Stimulated activated CD8-positive, alpha-beta memory T cell treated with anti-CD3 and anti-CD28 coated beads, Interleukin-2, amount 100 ng/mL, for 48 hours (primary cell): ENCODE results near the gene TBC1D22A.

Experiments
- DNase-seq, 2 donors: peaks; one replicate each; pipeline ENCODE4 v3.0.0-alpha.2; 2020; ENCODE audit warnings: low read depth in 2 of 2

Gene TBC1D22A

DNA sequence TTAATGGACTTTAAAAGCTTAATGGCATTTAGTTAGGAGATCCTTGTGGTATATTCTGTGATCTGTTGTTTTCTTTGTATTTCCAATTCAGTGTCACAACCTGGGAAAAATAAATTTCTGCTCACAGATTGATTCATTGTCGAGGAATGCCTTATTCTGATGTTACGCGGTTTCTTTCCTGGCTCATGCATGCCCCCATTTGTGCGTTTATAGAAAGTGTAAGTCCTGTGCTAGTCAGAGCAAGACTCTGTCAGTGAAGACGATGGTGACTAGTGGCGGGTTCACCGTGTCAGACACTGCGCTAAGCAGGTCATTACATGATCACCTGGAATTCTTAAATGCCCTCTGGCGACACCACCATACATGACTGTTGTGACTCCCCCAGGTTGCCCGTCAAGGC is 169.4 kb downstream of the TBC1D22A start:
- DNase-seq, result no peak

DNA sequence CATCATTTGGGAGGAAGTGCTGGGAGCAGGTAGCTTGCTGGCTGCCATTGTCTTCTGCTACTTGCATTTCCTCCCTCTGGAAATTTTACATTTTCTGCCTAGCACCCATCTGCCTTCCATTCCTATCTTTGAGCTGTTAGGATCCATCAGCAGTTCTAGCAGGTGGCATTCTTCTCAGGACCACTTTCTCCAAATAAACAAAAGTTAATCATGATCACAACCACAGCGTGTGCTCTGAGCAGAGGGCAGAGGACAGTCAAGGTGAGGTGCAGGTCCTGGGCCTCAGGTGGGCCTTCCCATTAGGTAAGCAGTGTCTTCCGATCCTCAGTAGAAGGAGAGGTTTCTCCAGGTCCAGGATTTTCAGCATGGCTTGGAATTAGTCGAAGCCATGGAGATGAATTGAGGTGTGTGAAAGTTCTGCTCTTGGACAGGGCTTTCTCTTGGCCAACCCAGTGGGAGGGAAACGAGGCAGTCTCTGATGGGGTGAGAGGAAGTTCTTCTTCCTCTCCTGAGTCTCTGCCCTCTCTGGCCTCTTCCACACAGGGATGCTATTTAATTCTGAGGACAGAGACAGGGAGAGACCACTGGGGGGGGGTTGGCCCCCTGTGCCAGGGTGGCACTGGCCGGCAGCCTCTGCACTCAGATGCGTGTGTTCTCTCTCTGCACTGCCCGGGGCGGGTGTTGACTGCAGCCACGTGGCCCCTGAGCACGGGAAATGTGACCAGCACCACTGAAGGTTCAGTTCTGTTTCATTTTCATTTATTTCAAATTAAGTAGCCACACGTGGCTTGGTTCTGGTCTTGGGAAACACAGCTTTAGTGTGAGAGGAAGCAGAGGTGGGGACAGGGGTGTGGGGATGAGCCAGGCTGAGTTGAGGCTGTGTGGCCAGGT is 170.8 kb downstream of the TBC1D22A start:
- no peak for DNase-seq

DNA sequence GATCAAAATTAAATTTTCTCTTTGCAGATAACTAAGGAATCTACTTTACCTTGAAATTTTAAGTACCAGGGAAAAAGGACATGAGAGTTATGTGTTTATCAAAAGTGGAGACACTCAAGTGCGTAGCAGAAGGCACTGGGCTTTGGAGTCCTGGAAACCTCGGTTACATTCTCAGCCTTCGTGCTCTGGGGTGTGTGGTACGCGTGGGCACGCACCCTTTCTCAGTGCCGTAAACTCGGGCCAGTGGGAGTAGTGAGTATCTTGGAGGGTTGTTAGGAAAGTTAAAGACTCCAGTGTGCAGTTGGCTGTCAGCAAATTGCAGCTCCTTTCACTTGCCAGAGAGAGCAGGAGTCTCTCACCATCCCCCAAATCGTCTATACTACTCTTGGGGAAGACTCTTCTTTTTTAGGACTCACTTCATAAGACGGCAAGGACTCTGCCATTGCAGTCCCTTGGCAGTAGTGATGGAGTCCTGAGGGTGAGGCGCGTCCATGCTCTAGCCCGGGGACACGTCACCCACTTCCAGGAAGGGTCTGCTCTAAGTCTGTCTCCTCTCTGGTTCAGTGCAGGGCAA is 171.8 kb downstream of the TBC1D22A start:
- DNase-seq, result no peak

DNA sequence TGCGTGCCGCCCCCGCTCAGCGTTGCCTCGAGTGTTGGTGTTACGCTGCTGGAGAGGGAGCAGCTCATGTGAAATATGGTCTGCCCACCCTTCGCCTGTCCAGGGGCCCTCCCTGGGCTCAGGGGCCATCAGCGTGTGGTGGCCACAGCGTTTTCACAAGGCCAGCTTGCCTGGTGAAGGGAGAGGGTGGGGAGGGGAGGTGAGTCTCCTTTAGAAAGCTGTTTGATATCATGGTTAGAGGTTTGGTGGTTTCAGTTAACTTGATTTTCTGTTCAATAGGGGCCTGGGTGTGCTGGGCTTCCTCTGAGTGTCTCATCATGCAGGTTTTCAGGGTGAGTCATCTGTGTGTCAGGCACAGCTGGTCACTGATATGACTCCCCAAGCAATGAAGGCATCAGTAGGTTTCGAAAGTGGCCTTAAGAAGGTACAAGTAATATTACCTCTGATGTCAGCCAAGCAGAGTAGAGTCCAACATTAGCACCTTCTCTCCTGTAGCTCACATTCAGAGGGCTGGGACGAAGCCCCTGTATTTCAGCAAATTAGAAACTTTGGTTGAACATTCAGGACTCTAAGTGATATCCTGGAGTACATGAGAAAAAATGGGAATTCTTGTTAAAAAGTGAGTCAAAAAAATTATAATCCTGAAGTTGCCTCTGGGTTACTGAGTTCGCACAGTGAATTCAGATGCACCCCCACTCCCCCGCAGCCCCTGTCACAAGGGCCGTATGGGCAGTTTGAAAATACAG is 172.5 kb downstream of the TBC1D22A start:
- peak; percentile 6 to 11 for DNase-seq

DNA sequence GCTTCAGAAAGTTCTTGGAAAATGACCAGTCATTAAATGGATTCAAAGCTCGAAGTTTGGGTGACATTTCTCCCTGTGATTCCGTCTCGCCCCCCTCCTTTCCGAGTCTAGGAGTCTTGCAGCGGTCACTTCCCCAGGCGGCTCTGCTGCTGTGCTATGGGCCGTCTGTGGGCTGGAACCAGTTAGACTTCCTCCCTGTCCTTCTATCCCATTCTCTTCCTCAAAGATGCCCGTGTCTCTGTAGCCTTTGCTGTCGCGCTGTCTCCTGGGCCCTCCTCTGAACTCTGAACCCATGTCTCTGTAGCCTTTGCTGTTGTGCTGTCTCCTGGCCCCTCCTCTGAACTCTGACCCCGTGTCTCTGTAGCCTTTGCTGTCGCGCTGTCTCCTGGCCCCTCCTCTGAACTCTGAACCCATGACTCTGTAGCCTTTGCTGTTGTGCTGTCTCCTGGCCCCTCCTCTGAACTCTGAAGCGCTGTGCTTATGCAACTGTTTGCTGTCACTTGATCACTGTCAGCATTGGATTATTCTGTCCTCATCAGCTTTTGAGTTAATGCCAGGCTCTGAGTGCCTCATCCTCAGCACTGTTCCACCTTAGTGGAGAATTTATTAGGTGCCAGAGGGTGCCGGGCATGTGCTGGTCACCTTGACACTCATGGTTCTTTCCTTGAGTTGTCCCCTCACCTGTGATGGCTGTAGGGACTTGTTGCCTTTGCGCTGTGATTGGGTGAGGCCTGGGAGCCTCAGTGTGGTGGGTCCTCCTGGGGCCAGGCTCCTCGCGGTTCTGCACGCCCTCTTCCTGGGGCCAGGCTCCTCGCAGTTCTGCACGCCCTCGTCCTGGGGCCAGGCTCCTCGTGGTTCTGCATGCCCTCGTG is 173.3 kb downstream of the TBC1D22A start:
- DNase-seq, result no peak

DNA sequence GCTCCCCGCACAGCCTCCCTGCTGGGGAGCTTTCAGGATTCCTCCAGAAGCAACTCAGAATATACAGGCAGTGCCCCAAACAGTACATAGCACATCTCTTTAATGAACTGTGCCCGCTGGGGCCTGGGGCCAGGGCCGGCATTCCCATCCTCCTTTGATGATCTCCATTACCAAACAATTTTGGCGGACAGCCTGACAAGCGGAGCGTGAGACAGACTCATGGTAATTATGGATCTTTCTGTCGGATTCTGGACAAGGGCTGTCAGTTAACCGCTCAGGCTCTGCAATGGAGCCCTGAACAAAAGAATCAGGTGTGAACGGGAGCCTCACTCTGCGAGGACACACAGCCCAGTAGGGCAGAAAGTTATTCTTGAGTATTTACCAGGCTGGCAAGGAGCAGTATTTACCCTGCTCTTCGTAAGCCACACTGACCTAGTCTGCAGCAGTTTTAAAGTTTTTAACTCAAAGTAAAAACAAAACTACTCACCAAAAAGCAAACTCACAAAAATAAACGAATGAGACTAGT is 174.0 kb downstream of the TBC1D22A start:
- no peak for DNase-seq

DNA sequence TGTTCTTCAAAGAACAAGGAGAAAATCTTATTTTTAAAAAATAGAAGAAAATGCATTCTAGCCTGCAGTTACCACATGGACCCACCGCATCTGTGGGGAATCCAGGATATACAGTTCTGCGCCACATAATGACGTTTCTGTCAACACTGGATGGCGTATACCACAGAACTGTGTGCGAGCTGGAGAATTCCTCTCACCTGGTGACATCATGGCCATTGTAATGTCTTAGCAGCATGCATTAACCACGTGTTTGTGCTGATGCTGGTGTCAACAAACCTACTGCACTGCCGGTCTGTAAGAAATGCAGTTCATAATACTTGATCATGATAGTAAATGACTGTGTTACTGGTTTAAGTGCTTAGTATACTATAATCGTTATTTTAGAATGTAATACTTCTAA is 174.7 kb downstream of the TBC1D22A start:
- no peak for DNase-seq

DNA sequence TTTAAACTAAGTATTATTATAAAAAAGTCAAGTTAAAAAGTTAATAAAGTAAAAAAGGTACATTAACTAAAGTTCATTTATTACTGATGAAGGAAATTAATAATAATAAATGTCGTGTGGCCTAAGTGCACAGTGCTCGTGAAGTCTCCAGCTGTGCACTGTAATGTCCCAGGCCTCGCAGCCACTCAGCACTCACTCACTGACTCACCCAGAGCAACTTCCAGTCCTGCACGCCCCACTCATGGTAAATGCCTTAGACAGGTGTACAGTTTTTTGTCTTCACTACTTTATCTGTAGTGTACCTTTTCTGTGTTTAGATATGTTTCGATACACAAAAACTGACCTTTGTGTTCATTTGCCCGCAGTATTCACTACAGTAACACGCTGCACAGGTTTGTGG is 175.5 kb downstream of the TBC1D22A start:
- no peak for DNase-seq

DNA sequence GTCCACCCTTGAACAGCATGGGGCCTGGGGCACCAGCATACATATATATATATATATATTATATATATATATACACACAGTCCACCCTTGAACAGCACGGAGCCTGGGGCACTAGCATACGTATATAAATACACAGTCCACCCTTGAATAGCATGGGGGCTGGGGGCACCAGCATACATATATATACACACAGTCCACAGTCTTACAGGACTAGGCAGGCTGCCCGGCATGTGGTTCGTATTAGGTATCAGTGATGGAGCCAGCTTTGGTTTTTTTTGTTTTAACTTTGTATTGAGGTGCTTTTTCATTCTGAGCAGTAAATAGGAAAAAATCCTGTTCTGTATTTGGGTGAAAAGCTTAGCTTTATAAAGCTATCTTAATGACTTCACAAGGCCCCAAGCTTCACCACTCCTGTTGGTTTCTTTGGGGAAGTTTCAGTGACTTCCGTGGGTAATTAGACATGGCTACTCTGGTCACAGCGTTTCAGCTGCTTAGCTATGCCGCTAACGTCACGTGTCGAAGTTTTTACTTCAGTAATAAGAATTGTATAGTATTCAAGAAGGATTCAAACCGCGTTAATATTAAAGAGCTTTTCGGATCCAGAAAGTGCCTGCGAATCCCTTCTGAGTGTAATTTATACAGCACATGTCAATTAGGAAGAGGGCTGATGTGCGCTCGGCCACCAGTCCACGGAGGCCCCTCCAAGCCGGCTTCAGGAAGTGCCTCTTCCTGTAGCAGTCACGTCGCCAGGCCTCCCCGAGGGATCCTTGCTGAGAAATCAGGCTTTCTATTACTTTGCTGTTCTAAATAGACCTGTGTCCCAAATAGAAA is 179.7 kb downstream of the TBC1D22A start:
- DNase-seq, result no peak

DNA sequence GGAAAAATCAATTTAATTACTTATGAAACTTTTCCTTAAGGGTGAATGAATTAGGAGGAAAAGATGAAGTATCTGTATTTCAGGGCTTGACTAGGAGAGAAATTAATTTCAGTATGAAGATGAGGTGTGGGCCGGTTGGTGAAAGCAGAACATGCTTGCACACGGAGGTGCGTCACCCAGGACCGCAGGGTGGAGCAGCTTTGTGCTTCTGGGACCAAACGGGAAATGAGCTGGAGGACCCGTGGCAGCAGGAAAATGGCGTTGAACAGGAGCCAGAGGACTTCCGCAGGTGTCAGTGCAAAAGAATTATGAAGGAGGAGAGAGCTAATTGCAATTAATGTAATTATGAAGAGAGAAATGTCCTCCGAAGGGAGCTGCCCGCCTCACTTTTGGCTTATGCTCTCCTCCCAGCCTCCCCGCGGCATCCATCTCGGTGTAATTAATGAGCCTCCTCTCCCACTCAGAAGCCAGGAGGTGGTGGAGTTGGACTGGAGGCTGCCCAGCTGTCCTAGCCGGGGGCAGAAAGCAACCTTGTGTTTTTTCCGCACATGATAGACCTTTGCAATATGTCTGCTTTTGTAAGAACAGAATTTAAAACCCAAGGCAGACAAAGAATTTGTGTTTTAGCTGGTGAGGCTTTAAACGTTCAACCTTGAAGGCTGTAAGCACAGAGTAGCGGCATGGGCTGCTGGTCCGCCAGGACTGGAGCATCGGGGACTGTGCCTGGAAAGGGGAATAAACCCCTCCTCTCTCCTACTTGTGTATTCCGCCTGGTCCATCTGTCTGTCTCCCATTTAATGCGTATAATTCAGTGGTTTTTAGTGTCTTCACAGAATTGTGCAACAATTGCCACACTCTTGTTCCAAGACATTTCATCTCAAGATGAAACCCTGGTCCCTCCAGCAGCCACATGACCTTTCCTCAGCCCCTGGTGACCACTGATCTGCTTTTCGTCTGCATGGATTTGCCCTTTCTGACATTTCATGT is 180.6 kb downstream of the TBC1D22A start:
- DNase-seq, result no peak

DNA sequence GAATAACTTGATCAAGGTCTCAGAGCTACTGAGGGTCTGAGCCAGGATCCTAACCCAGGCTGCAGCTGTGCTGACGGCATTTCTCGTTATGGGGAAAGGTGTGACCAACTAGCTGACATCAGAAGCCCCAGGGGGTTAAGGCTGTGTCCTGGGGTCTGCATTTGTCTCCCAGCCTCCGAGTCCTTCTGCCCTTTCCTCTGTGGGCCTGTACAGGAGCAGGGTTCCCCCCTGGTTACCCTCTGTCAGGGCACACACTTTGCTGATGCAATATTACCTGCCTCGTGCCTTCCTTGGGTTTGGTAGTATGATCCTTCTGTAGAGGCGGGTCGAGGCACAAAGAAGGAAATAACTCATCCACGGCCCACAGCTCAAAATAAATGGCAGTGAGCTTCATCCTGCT is 183.0 kb downstream of the TBC1D22A start:
- no peak for DNase-seq

DNA sequence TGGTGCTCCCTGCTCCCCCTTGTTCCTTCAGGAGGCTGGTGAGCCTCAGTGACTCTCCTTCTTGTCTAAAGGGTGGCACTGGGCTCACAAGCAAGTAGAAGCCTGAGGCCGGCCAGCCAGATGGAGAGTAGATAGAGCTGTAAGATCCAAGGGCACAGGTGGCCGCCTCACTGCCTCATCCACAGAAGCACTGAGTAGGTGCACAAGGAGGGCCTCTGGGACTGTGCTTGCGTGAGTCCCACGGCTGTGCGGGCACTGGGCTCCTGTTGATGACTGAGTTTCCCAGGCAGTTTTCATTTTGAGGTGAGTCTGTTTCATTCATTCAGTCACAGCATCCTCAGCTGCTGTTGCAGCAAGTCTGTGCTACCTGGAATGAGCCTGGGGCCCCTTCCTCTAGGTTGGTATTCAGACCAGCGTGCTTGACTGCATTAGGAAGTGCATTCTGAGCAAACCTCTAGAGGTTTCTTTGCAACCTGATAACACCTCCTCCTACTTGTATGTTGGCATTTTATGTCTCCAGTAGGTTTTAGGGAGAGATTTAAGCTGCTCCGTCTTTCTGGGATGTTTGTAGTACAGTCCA is 184.0 kb downstream of the TBC1D22A start:
- DNase-seq, result no peak

DNA sequence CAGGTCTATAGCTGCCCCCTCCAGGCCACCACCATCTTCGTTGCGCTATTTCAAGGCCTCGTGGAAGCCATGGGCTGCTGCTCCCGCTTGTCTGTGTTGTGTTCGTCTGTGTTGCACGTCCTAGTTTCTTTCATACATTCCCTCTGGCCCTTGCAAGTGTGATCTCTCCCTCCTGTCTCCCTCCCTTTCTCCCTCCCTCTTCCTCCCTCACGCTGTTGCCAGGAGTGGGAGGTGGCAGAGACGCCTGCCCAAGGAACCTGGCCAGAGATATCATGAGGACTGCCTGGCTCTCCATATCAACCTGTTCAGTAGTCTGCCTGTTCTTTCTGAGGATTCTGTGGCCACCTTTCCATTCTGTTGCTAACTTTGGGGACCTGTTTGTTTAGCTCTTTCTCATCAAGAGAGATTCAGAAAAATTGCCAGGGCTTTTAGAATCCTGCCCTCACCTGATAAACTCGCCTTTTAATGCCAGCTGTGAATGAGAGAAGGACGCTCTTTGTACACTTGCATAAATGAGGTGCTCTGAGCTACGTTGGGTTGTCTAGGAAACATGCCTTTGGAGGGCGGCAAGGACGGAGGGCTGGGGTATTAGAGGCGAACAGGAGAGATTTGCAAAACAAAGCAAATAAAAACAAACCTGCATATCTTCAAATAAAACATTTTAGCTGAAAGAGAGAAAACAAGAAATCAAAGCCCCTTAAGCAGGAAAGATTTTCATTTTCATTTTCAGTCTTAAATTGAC is 185.2 kb downstream of the TBC1D22A start:
- no peak for DNase-seq

DNA sequence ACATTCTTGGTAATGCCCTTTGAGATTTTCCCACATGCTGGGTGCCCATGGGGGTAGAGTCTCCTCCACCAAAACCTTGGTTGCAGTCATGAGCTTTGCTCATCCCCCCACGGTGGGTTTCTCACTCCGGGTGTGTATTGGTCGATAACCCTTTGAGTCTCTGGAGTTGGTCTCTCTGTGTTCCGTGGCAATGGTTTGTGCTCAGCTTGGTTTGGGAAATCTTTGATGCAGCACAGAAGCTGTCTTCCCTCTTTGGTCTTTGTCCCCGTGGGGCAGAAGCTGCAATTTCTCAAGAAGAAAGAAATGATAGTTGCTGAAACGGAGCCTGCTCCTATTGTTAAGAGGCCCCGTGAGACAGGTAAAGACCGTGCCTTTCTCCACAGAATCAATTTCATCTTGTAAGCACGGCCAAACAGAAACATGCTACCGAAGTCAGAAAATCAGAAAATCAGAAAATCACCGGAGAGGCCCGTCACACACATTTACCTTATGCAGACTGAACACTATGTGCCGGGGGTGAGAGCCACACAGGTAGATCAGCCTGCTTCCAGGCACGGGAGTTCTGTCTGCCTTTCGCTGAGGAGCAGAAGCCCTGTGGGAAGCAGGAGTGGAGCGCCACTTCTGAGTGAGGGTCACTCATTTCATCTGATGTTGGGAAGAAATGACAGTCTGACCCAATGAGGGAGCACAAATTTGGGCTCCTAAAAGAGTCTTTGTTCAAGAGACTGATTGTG is 186.1 kb downstream of the TBC1D22A start:
- DNase-seq, result no peak

DNA sequence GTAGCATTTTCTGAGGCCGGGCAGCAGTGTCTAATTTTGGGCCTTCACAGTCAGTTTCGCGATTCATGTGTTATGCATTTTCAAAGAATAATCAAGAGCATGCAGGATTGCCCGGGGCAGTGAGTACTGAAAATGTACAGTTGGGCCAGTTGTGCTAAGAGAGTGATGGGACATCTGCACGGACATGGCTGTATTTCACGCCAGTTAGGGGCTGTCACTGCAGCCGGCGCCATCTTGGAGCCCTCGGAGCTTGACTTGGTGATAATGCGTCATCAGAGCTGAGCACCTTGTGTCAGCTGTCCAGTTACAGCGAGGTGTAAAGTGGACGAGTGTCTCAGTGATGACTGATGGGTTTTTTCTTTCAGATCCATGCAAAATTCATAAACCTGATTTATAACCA is 188.9 kb downstream of the TBC1D22A start:
- no peak for DNase-seq

DNA sequence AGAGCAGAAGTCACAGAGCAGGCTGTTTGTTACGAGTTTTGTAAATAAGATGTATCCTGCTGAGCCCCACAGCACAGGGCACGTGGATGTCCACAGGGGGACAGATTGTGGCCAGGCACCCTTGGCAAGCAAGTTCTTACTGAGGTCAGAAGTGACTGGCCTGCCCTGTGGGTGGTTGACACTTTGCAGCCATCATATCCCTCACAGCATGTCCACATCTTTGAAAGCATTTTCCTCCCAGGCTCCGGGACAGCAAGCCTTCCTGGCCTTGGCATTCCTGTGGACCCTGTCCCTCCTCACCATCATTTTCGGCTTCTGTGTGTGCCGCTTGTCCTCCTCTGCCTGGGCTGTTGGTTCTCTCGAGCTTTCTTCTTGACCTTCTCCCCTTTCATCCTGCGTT is 189.5 kb downstream of the TBC1D22A start:
- no peak for DNase-seq

DNA sequence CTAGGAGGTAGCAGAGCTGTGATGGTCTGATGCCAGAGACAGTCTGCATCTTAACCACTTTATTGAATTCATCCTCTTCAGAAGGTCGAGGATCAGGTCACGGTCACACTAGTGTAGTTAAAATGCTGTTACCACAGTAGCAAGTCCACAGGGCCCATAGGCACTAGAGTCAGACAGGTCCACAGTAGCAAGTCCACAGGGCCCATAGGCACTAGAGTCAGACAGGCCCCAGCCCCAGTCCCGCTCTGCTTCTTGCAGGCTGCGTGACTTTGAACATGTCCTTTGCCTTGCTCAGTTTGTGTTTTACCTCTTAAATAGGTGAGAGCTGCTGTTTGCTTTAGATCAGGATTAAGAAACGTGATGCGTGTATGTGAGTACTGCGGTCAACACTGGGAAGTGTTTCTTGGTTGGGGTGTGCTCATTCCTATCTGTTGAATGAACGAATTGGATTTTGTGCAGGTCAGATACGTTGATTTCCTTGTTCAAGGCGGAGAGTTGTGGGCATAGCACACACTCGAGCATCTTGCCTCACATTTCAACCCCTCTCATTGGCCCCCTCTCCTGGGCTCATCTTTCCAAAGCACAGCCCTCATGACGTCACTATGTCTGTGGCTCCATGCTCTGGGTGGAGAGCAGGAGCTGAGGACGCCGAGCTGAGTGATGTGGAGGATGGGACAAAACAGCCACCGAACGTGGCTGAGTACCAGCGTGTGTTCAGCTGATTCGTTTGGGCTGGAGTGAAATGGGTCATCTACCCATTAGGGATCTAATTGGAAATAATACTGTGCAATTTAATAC is 191.7 kb downstream of the TBC1D22A start:
- DNase-seq, result no peak
